Ovary (tissue), 9 donors: ENCODE measurements around the gene EAPP. TPM values are rescaled to one million over a fixed set of nuclear protein-coding genes. Genes with fewer than 3 reads are reported as not detected.

Experiments used
- DNase-seq, 5 donors: peaks; one replicate each; pipeline ENCODE4 v3.0.0-alpha.2; 2019 to 2020
- H3K27ac ChIP-seq, 2 donors: fragments of 200-600 bp; one replicate each; pipeline versions ENCODE4 v1.5.1 to v1.8.0; 2019 to 2022
- H3K27me3 ChIP-seq: fragments of 200-600 bp; one replicate; pipeline ENCODE4 v1.8.0; 2022
- H3K36me3 ChIP-seq: fragments of 200-600 bp; sonication (generic); one replicate; pipeline ENCODE4 v1.5.1; 2019
- H3K4me1 ChIP-seq: one replicate; pipeline ENCODE4 v1.8.1; 2013; ENCODE audit warnings: mild to moderate bottlenecking, moderate library complexity; ENCODE audit not compliant: insufficient read depth
- H3K4me3 ChIP-seq: fragments of 200-600 bp; sonication (generic); one replicate; pipeline ENCODE4 v1.5.1; 2017
- H3K9me3 ChIP-seq, 2 donors: fragments of 200-600 bp in 1 of 2; sonication (generic) in 1 of 2; one replicate each; pipeline versions ENCODE4 v1.5.1 to v1.8.1; 2013 to 2019; ENCODE audit warnings: mild to moderate bottlenecking in 1 of 2, moderate library complexity in 1 of 2
- CTCF ChIP-seq, 3 donors: fragments of 450-650 bp in 2 of 3; fragments of 200-600 bp in 1 of 3; IDR thresholded peaks; one replicate each; pipeline versions ENCODE4 v1.5.1 to v1.8.0; 2016 to 2022; ENCODE audit warnings: antibody characterized with exemption in 3 of 3, mild to moderate bottlenecking in 1 of 3
- EP300 ChIP-seq: sonication (generic); formaldehyde crosslinking; IDR thresholded peaks from one replicate; pipeline ENCODE4 v1.6.1; 2017; ENCODE audit warnings: antibody characterized with exemption
- POLR2A ChIP-seq: fragments of 450-650 bp; IDR thresholded peaks from one replicate; pipeline ENCODE4 v1.6.1; 2017; ENCODE audit warnings: antibody characterized with exemption, mild to moderate bottlenecking, moderate library complexity
- whole genome bisulfite sequencing, 3 donors: extraction: QIAGEN DNeasy Blood & Tissue Kit in 1 of 3; methylation state at CpG; one replicate each; pipeline versions ENCODE4 v1.1.5 to v1.1.7; 2013 to 2017; 5-methylcytosine and 5-hydroxymethylcytosine counted together
- intact Hi-C, 4 donors: fragments of 100-400 bp; cut with DNase I; formaldehyde crosslinking; loops; one replicate each; pipeline versions ENCODE4 v1.11.0 to v1.15.1; 2022 to 2023
- polyA plus RNA-seq, 2 donors: library from polyadenylated mRNA; stranded (reverse); fragments of 200-250 nt in 1 of 2; fragments of 350-450 nt in 1 of 2; fragmentation: Illumina TruSeq in 1 of 2; extraction: RNeasy Lipid Tissue Mini Kit (QIAGEN cat#74804) in 1 of 2; gene quantifications; one replicate each; pipeline ENCODE4 v1.2.3, GENCODE V29; 2013 to 2014
- small RNA-seq: library from RNA; depleted of rRNA; stranded (forward); fragments of <200 nt; gene quantifications from one replicate; pipeline ENCODE3, GENCODE V24; 2016
- total RNA-seq, 7 donors: library from RNA; depleted of rRNA in 2 of 7; stranded (reverse); fragments of >200 nt in 2 of 7; fragmentation: NEBNext Ultra II Directional in 3 of 7; extraction: Animal tissue kit (Norgen Biotek cat#: 25700) in 3 of 7; gene quantifications; one replicate each; pipeline versions ENCODE4 v1.1.0 to v1.2.4, GENCODE V29; 2016 to 2023
- donor health status: DM: no; HTN: no; CAD: no; lungs with moderate emphysema.
- donor health status: DM: no; HTN: no; CAD: no.
- donor health status: Bipolar disorder and iron deficiency.
- donor health status: DM: yes; HTN: yes; CAD: no.
- donor health status: DM: no; HTN: no; CAD: no.
- donor health status: DM: yes; HTN: yes; CAD: no.

Gene EAPP
- total and polyA plus RNA-seq, 9 donors, result 41.1 to 67.8 (median 47.1) TPM

- TF ChIP-seq POLR2A, result no peak
- DNase-seq, result no peak
- WGBS, 3 donors, result 83 to 88% (median 88%) methylated on average over 4 to 6 of the region's 6 CpGs
- Histone ChIP-seq H3K4me3 (no peak overlapping the region), H3K27ac (no peak overlapping the region), H3K27me3 (no peaks in the 10 kb centered on the region), H3K36me3 (no peaks in the 10 kb centered on the region), H3K9me3 (no peaks in the 10 kb centered on the region), H3K4me1 (no peaks in the 10 kb centered on the region)
- intact Hi-C loops, result no loop called here
Observed at GRCh38 chr14:34475163-34475562, 64.3 kb downstream of the EAPP start.

- intact Hi-C loops, result no loop called here
- TF ChIP-seq CTCF (IDR thresholded peaks at IDR 0.05) (no peak), POLR2A (no peak), EP300 (no peak)
- 77 to 89% (median 78%) methylated on average over 2 of the region's 2 CpGs for WGBS, 3 donors
Observed at GRCh38 chr14:34474187-34474679, 65.3 kb downstream of the EAPP start.

GRCh38 chr14:34472706-34473279 is 66.7 kb downstream of the EAPP start:
- intact Hi-C loops, result no loop called here
- Histone ChIP-seq H3K4me3 (no peak overlapping the region), H3K4me1 (no peaks in the 10 kb centered on the region), H3K36me3 (no peaks in the 10 kb centered on the region), H3K27ac (no peak overlapping the region), H3K27me3 (no peaks in the 10 kb centered on the region), H3K9me3 (no peaks in the 10 kb centered on the region)
- DNase-seq, result no peak
- TF ChIP-seq CTCF (IDR thresholded peaks at IDR 0.05) (no peak), POLR2A (no peak), EP300 (no peak)
- WGBS, 3 donors, result 84 to 85% (median 85%) methylated on average over 6 of the region's 6 CpGs

More at GRCh38 chr14:34474187-34474679, 65.3 kb downstream of the EAPP start:
- Histone ChIP-seq H3K9me3 (no peaks in the 10 kb centered on the region), H3K4me3 (no peak overlapping the region), H3K27me3 (no peaks in the 10 kb centered on the region), H3K36me3 (no peaks in the 10 kb centered on the region), H3K4me1 (no peaks in the 10 kb centered on the region), H3K27ac (no peak overlapping the region)
- DNase-seq, result no peak

GRCh38 chr14:34470319-34470718 is 69.2 kb downstream of the EAPP start:
- intact Hi-C loops, result no loop called here
- DNase-seq, result no peak
- Histone ChIP-seq H3K4me3 (no peak overlapping the region), H3K27ac (no peak overlapping the region), H3K27me3 (no peaks in the 10 kb centered on the region), H3K9me3 (no peaks in the 10 kb centered on the region), H3K4me1 (no peaks in the 10 kb centered on the region), H3K36me3 (no peaks in the 10 kb centered on the region)
- TF ChIP-seq CTCF (IDR thresholded peaks at IDR 0.05) (no peak), EP300 (no peak), POLR2A (no peak)

GRCh38 chr14:34466691-34467090 is 72.8 kb downstream of the EAPP start:
- Histone ChIP-seq H3K27ac (no peak overlapping the region), H3K4me1 (peaks cover 4% of the 10 kb centered on the region), H3K36me3 (no peaks in the 10 kb centered on the region), H3K9me3 (no peaks in the 10 kb centered on the region), H3K4me3 (no peak overlapping the region), H3K27me3 (no peaks in the 10 kb centered on the region)
- no peak for TF ChIP-seq EP300
- no peak for TF ChIP-seq CTCF (IDR thresholded peaks at IDR 0.05)
- no peak for TF ChIP-seq POLR2A
- WGBS, 3 donors, result 92 to 100% (median 96%) methylated on average over 2 of the region's 2 CpGs
- no peak for DNase-seq
- intact Hi-C loops, result no loop called here

Small RNAs within 50 kb of the gene (small RNA-seq; reads per million reads assigned to genes)
- gene RNU1-27P (not detected), gene RNU1-28P (not detected)

Other genes with a start within 250 kb of the EAPP start
- gene SPTSSA, start 77.5 kb downstream of the EAPP start, total RNA-seq, result 10 to 100 TPM; 18.9 to 35.5 (median 24.1) TPM
- 10 to 100 TPM; 19.8 to 36.1 TPM for gene SPTSSA, start 77.5 kb downstream of the EAPP start, polyA plus RNA-seq
- 10 to 100 TPM; 45.2 to 71.5 (median 64.5) TPM for gene SNX6, start 90.4 kb upstream of the EAPP start, total RNA-seq
- gene SNX6, start 90.4 kb upstream of the EAPP start, polyA plus RNA-seq, result 10 to 100 TPM; 44.3 to 80.3 TPM
- 10 to 100 TPM; 48.3 to 85.7 (median 70.7) TPM for gene CFL2, start 174.9 kb upstream of the EAPP start, total RNA-seq
- gene CFL2, start 174.9 kb upstream of the EAPP start, polyA plus RNA-seq, result 100 to 1,000 TPM in 1 of 2 donors, 10 to 100 TPM in 1; 43.0 to 194 TPM